K562 (cell line): ENCODE results near the gene TMC1. TPM values are rescaled to one million over a fixed set of nuclear protein-coding genes. Genes with fewer than 3 reads are reported as not detected.

ENCODE experiments used
- ATAC-seq: fragments of 200-7000 bp; cut with Tn5 transposase; 3 replicates; pipeline ENCODE4 v1.9.1; 2020; ENCODE audit warnings: moderate library complexity
- BruUV-seq: library from RNA; stranded (reverse); fragments of 400-500 nt; replicated peaks from 2 replicates; lab custom pipeline; 2021; lab: Mats Ljungman, UMichigan
- CTCF ChIA-PET: fragments of 300-600 bp; formaldehyde crosslinking; extraction: SDS; loops from one replicate; lab custom pipeline; 2021; ENCODE audit warnings: low intra/inter-chr PET ratio; lab: Yijun Ruan, JAX
- POLR2A ChIA-PET: fragments of 300-600, 350-650 bp; sonication (Branson Sonifier 250); formaldehyde crosslinking; extraction: SDS; loops from one replicate; lab custom pipeline; 2021; ENCODE audit warnings: antibody characterized with exemption, inconsistent platforms; lab: Yijun Ruan, JAX
- DNase-seq, 4 experiments: peaks; one replicate each; pipeline versions ENCODE4 v3.0.0 to v3.0.0-alpha.2; 2011 to 2018; ENCODE audit warnings: low spot score in 3 of 4, mixed read lengths in 3 of 4; ENCODE audit errors: extremely low read depth in 1 of 4
- FAIRE-seq: peaks from 2 replicates; lab custom pipeline; 2011; peaks lifted over from hg19 to GRCh38; lab: Jason Lieb, UNC
- H2AFZ ChIP-seq: 2 replicates; pipeline ENCODE4 v1.6.0; 2011; ENCODE audit warnings: low read depth, low read length, control low read depth, inconsistent platforms
- H3K27ac ChIP-seq: fragments of 200-600 bp; 3 replicates; pipeline ENCODE4 v1.8.0; 2011; ENCODE audit warnings: low read depth, mild to moderate bottlenecking, control low read depth, inconsistent platforms, low read length, moderate library complexity, mixed read lengths; ENCODE audit errors: extremely low read depth
- H3K27me3 ChIP-seq, 2 experiments: fragments of 300-600 bp in 1 of 2; 2 replicates in 1 of 2; 3 replicates in 1 of 2; pipeline versions ENCODE4 v1.6.0 to v1.8.0; 2011; ENCODE audit warnings: inconsistent platforms in 2 of 2, low read length in 2 of 2, mild to moderate bottlenecking in 1 of 2, mixed read lengths in 1 of 2, moderate library complexity in 1 of 2; ENCODE audit not compliant: control insufficient read depth in 2 of 2, insufficient read depth in 2 of 2
- H3K36me3 ChIP-seq: fragments of 300-600 bp; 3 replicates; pipeline ENCODE4 v1.8.0; 2011; ENCODE audit warnings: mild to moderate bottlenecking, low read length, inconsistent platforms; ENCODE audit not compliant: control insufficient read depth, insufficient read depth
- H3K4me1 ChIP-seq, 2 experiments: fragments of 200-600 bp in 1 of 2; replicated peaks in 1 of 2; 2 replicates in 1 of 2; 3 replicates in 1 of 2; pipeline versions ENCODE4 v1.5.1 to v1.8.0; 2011; ENCODE audit warnings: inconsistent platforms in 2 of 2, low read length in 2 of 2, mild to moderate bottlenecking in 1 of 2, mixed read lengths in 1 of 2, moderate library complexity in 1 of 2; ENCODE audit not compliant: control insufficient read depth in 2 of 2, insufficient read depth in 2 of 2
- H3K4me2 ChIP-seq: 2 replicates; pipeline ENCODE4 v1.6.1; 2011; ENCODE audit warnings: low read length, control low read depth, inconsistent platforms, mixed read lengths; ENCODE audit not compliant: insufficient read depth
- H3K4me3 ChIP-seq: fragments of 200-600 bp; sonication (generic), shearing (Covaris generic); 2 replicates; pipeline ENCODE4 v1.5.1; 2016; ENCODE audit warnings: control low read depth, inconsistent platforms
- H3K79me2 ChIP-seq: fragments of 200-600 bp; 3 replicates; pipeline ENCODE4 v1.8.0; 2011; ENCODE audit warnings: low read length, inconsistent platforms; ENCODE audit not compliant: control insufficient read depth, insufficient read depth
- H3K9ac ChIP-seq, 2 experiments: 2 replicates each; pipeline versions ENCODE4 v1.6.0 to v1.6.1; 2011; ENCODE audit warnings: low read depth in 2 of 2, low read length in 2 of 2, control low read depth in 1 of 2, inconsistent platforms in 1 of 2, mild to moderate bottlenecking in 1 of 2, mixed read lengths in 1 of 2; ENCODE audit not compliant: insufficient read depth in 1 of 2
- H3K9me1 ChIP-seq: one replicate; pipeline ENCODE4 v1.6.0; 2011; ENCODE audit warnings: inconsistent platforms, mild to moderate bottlenecking, low read length, moderate library complexity; ENCODE audit not compliant: control insufficient read depth, insufficient read depth
- H3K9me3 ChIP-seq: replicated peaks from 2 replicates; pipeline ENCODE4 v1.5.1; 2011; ENCODE audit warnings: low read depth, low read length, inconsistent platforms; ENCODE audit not compliant: control insufficient read depth, insufficient read depth
- H4K20me1 ChIP-seq: replicated peaks from 2 replicates; pipeline ENCODE4 v1.6.1; 2011; ENCODE audit warnings: low read length, inconsistent platforms, mixed read lengths; ENCODE audit not compliant: control insufficient read depth, insufficient read depth
- GABPB2 ChIP-seq: fragments of 250-450 bp; sonication (Bioruptor Pico); conservative IDR thresholded peaks from 2 replicates; pipeline ENCODE4 v1.5.1; 2021; ENCODE audit warnings: mild to moderate bottlenecking
- TARDBP ChIP-seq: fragments of 450-650 bp; IDR thresholded peaks from 2 replicates; pipeline ENCODE4 v1.6.1; 2016
- TSC22D4 ChIP-seq: fragments of 450-650 bp; IDR thresholded peaks from 2 replicates; pipeline ENCODE4 v1.6.1; 2016; ENCODE audit warnings: missing genetic modification characterization, missing biosample characterization, control low read depth
- ZNF395 ChIP-seq: fragments of 200-800 bp; sonication (Bioruptor generic); IDR thresholded peaks from 2 replicates; pipeline ENCODE4 v1.6.1; 2017; ENCODE audit warnings: missing genetic modification characterization, missing compliant biosample characterization
- ZNF655 ChIP-seq: fragments of 250-450 bp; sonication (Bioruptor Pico); IDR thresholded peaks from 2 replicates; pipeline ENCODE4 v1.5.0; 2021
- ZNF79 ChIP-seq: fragments of 250-450 bp; sonication (Bioruptor Pico); IDR thresholded peaks from 2 replicates; pipeline ENCODE4 v1.4.0; 2020; ENCODE audit warnings: low read depth, mild to moderate bottlenecking, moderate library complexity
- WGBS: fragments of 100-300 bp; shearing (Covaris generic); methylation state at CpG from one replicate; pipeline ENCODE4 v1.1.6; 2016; ENCODE audit warnings: low coverage, mixed read lengths; ENCODE audit not compliant: insufficient coverage; ENCODE audit errors: missing lambda C conversion rate; 5-methylcytosine and 5-hydroxymethylcytosine counted together
- in situ Hi-C: fragments of 300-500 bp; cut with MboI; formaldehyde crosslinking; loops from 4 replicates; pipeline ENCODE4 v1.15.0; 2018; ENCODE audit warnings: inconsistent platforms, mixed read lengths
- intact Hi-C: fragments of 100-400 bp; cut with micrococcal nuclease; formaldehyde crosslinking; loops from 2 replicates; pipeline ENCODE4 v1.14.2; 2022
- polyA plus RNA-seq, 8 experiments: library from polyadenylated mRNA; depleted of rRNA in 4 of 8; stranded (reverse) in 5 of 8; unstranded in 3 of 8; fragments of >200 nt; fragmentation: Nextera tagmentation in 2 of 8; fragmentation: Illumina TruSeq in 1 of 8; extraction: Ambion mirVana in 2 of 8; extraction: Trizol in 1 of 8; gene quantifications; 2 replicates each; pipeline versions ENCODE4 v1.2.1 to v1.2.3, GENCODE V29; 2011 to 2014; ENCODE audit warnings: inconsistent platforms in 1 of 8, missing spikeins in 1 of 8
- total RNA-seq, 7 experiments: library from RNA; depleted of rRNA in 6 of 7; stranded (reverse); fragments of >200 nt in 6 of 7; fragmentation: Illumina TruSeq in 2 of 7; extraction: Trizol in 2 of 7; gene quantifications; 2 replicates each; pipeline versions ENCODE4 v1.2.1 to v1.2.3, GENCODE V29; 2011 to 2021; ENCODE audit warnings: low replicate concordance in 1 of 7
- TF ChIP-seq, protein P1 (sequence below): fragments of 200-800 bp; sonication (Bioruptor generic); IDR thresholded peaks from 2 replicates; pipeline ENCODE4 v1.6.1; 2017; ENCODE audit warnings: missing genetic modification characterization, missing compliant biosample characterization

Gene TMC1
- total and polyA plus RNA-seq, 9 of the 15 experiments (the other 6 are each of a cell fraction or from before 2014, with no cell fraction given) = 0.10 to 0.15 TPM; not detected in 7

GRCh38 chr9:72657023-72657422 is 135.6 kb downstream of the TMC1 start:
- no peaks in the 10 kb centered on the region for H4K20me1 ChIP-seq
- H3K4me2 ChIP-seq = no peak overlapping the region
- in situ Hi-C loops = no loop called here
- no peaks in the 10 kb centered on the region for H3K9me3 ChIP-seq
- no peaks in the 10 kb centered on the region for H3K36me3 ChIP-seq
- no peaks in the 10 kb centered on the region for H3K79me2 ChIP-seq
- no peak for DNase-seq
- FAIRE-seq = no peak
- no TSS peak for BruUV-seq
- CTCF ChIA-PET = no interaction called here
- H3K27me3 ChIP-seq = peaks cover 4 to 5% of the 10 kb centered on the region in 2 experiments; a peak in 2 of 5 replicates
- TF ChIP-seq TARDBP (no peak), ZNF79 (CRISPR knock-in tag) (no peak), ZNF655 (no peak), GABPB2 (CRISPR knock-in tag) (no peak), TSC22D4 (tag) (no peak), ZNF395 (CRISPR knock-in tag) (no peak)
- TF ChIP-seq, protein P1, sequence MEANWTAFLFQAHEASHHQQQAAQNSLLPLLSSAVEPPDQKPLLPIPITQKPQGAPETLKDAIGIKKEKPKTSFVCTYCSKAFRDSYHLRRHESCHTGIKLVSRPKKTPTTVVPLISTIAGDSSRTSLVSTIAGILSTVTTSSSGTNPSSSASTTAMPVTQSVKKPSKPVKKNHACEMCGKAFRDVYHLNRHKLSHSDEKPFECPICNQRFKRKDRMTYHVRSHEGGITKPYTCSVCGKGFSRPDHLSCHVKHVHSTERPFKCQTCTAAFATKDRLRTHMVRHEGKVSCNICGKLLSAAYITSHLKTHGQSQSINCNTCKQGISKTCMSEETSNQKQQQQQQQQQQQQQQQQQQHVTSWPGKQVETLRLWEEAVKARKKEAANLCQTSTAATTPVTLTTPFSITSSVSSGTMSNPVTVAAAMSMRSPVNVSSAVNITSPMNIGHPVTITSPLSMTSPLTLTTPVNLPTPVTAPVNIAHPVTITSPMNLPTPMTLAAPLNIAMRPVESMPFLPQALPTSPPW (CRISPR knock-in tag) = no peak
- TF ChIP-seq, all 486 proteins: peak for 0
- Histone ChIP-seq H3K9me1 (no peaks in the 10 kb centered on the region), H3K27ac (no peak overlapping the region), H3K9ac (no peak overlapping the region), H2AFZ (no peak overlapping the region), H3K4me3 (no peak overlapping the region), H3K4me1 (no peaks in the 10 kb centered on the region; a peak in 1 of 5 replicates)
- 0% methylated on average over 1 of the region's 2 CpGs for WGBS
- intact Hi-C loops = no loop called here
- POLR2A ChIA-PET = interaction anchor here (1.1 kb wide), 1 partner anchor 21 kb away, joined by 3 read pairs; no protein-coding TSS in a partner anchor
- ATAC-seq = no peak
